H1 (cell line): Measurements from ENCODE around the gene LY6G6F. TPM values are rescaled to one million over a fixed set of nuclear protein-coding genes. Genes with fewer than 3 reads are reported as not detected.

Experiments
- CTCF ChIA-PET: fragments of 300-600 bp; sonication (Branson Sonifier 250); formaldehyde crosslinking; loops from one replicate; lab custom pipeline; 2021; ENCODE audit not compliant: partially characterized antibody; lab: Charles Lee
- POLR2A ChIA-PET: fragments of 300-600 bp; sonication (Branson Sonifier 250); formaldehyde crosslinking; loops from one replicate; lab custom pipeline; 2021; ENCODE audit warnings: inconsistent platforms; ENCODE audit not compliant: partially characterized antibody; lab: Charles Lee
- DNase-seq, 2 experiments: peaks; one replicate each; pipeline versions ENCODE4 v3.0.0 to v3.0.0-alpha.2; 2010 to 2022; ENCODE audit warnings: low spot score in 2 of 2, low read depth in 1 of 2, mixed read lengths in 1 of 2
- FAIRE-seq: peaks from 2 replicates; lab custom pipeline; 2011; peaks lifted over from hg19 to GRCh38; lab: Jason Lieb, UNC
- H2AFZ ChIP-seq: 2 replicates; pipeline ENCODE4 v1.8.1; 2012; ENCODE audit warnings: low read length, inconsistent platforms
- H2AK5ac ChIP-seq: 2 replicates; pipeline ENCODE4 v1.6.1; 2013; ENCODE audit warnings: low read depth, low read length
- H2BK120ac ChIP-seq: replicated peaks from 2 replicates; pipeline ENCODE3; 2013; ENCODE audit warnings: low read depth, low read length, inconsistent platforms
- H2BK12ac ChIP-seq: 2 replicates; pipeline ENCODE4 v1.6.1; 2013; ENCODE audit warnings: low read depth, low read length
- H2BK15ac ChIP-seq: 2 replicates; pipeline ENCODE4 v1.6.1; 2013; ENCODE audit warnings: low read length
- H2BK20ac ChIP-seq: 2 replicates; pipeline ENCODE4 v1.6.1; 2013; ENCODE audit warnings: low read length
- H2BK5ac ChIP-seq: 2 replicates; pipeline ENCODE4 v1.6.1; 2013; ENCODE audit warnings: low read depth, low read length
- H3K14ac ChIP-seq: 2 replicates; pipeline ENCODE4 v1.6.1; 2013; ENCODE audit warnings: inconsistent platforms; ENCODE audit not compliant: insufficient read length
- H3K18ac ChIP-seq: 2 replicates; pipeline ENCODE4 v1.6.1; 2013; ENCODE audit warnings: low read length; ENCODE audit errors: extremely low read depth
- H3K23ac ChIP-seq: 2 replicates; pipeline ENCODE4 v1.6.1; 2013; ENCODE audit warnings: inconsistent platforms; ENCODE audit not compliant: insufficient read length
- H3K23me2 ChIP-seq: 2 replicates; pipeline ENCODE4 v1.6.1; 2013; ENCODE audit warnings: low read depth, low read length
- H3K27ac ChIP-seq: 2 replicates; pipeline ENCODE4 v1.6.1; 2011; ENCODE audit warnings: low read depth, low read length, inconsistent platforms
- H3K27me3 ChIP-seq, 4 experiments: replicated peaks in 1 of 4; 1 replicate in 1 of 4; 2 replicates in 3 of 4; pipeline versions ENCODE4 v1.6.1 to v1.8.1; 2011 to 2013; ENCODE audit warnings: low read length in 3 of 4, mild to moderate bottlenecking in 3 of 4, inconsistent platforms in 2 of 4, mixed read lengths in 2 of 4, moderate library complexity in 1 of 4; ENCODE audit not compliant: control insufficient read depth in 3 of 4, insufficient read depth in 3 of 4; ENCODE audit errors: extremely low read depth in 1 of 4
- H3K36me3 ChIP-seq, 4 experiments: 2 replicates each; pipeline versions ENCODE4 v1.6.1 to v1.8.1; 2011 to 2013; ENCODE audit warnings: mild to moderate bottlenecking in 4 of 4, low read length in 3 of 4, moderate library complexity in 2 of 4, control low read depth in 1 of 4, inconsistent platforms in 1 of 4; ENCODE audit not compliant: insufficient read depth in 4 of 4, control insufficient read depth in 2 of 4
- H3K4ac ChIP-seq: replicated peaks from 2 replicates; pipeline ENCODE3; 2013; ENCODE audit warnings: low read length, low read depth, mixed read lengths, inconsistent platforms; ENCODE audit not compliant: insufficient read length
- H3K4me1 ChIP-seq, 4 experiments: replicated peaks in 1 of 4; 1 replicate in 1 of 4; 2 replicates in 3 of 4; pipeline versions ENCODE4 v1.6.1 to v1.8.1; 2011 to 2013; ENCODE audit warnings: low read length in 3 of 4, inconsistent platforms in 2 of 4, mixed read lengths in 1 of 4; ENCODE audit not compliant: insufficient read depth in 4 of 4, control insufficient read depth in 3 of 4
- H3K4me2 ChIP-seq, 2 experiments: 2 replicates each; pipeline versions ENCODE4 v1.6.1 to v1.8.1; 2011 to 2013; ENCODE audit warnings: low read depth in 2 of 2, low read length in 2 of 2, control low read depth in 1 of 2, inconsistent platforms in 1 of 2, mild to moderate bottlenecking in 1 of 2; ENCODE audit not compliant: insufficient read depth in 1 of 2
- H3K4me3 ChIP-seq, 4 experiments: fragments of 200-600, 300-600 bp in 1 of 4; sonication (generic), shearing (Covaris generic), sonication (Bioruptor Twin) in 1 of 4; 2 replicates each; pipeline versions ENCODE4 v1.5.1 to v1.8.1; 2011 to 2016; ENCODE audit warnings: low read length in 4 of 4, low read depth in 3 of 4, control low read depth in 2 of 4, inconsistent platforms in 2 of 4, mild to moderate bottlenecking in 2 of 4, mixed read lengths in 1 of 4, moderate library complexity in 1 of 4; ENCODE audit not compliant: insufficient read depth in 2 of 4; ENCODE audit errors: extremely low read depth in 1 of 4
- H3K56ac ChIP-seq: replicated peaks from 2 replicates; pipeline ENCODE3; 2013; ENCODE audit warnings: low read depth, mild to moderate bottlenecking, mixed read lengths, low read length, inconsistent platforms; ENCODE audit not compliant: insufficient read length
- H3K79me1 ChIP-seq: 2 replicates; pipeline ENCODE4 v1.6.1; 2013; ENCODE audit warnings: low read depth, low read length, control low read depth
- H3K79me2 ChIP-seq, 2 experiments: 2 replicates each; pipeline versions ENCODE4 v1.6.1 to v1.8.1; 2012 to 2013; ENCODE audit warnings: low read length in 2 of 2, mild to moderate bottlenecking in 2 of 2, inconsistent platforms in 1 of 2; ENCODE audit not compliant: insufficient read depth in 2 of 2, control insufficient read depth in 1 of 2
- H3K9ac ChIP-seq, 4 experiments: replicated peaks in 1 of 4; 1 replicate in 1 of 4; 2 replicates in 3 of 4; pipeline versions ENCODE4 v1.6.1 to v1.8.1; 2011 to 2013; ENCODE audit warnings: low read depth in 3 of 4, low read length in 3 of 4, control low read depth in 2 of 4, mild to moderate bottlenecking in 2 of 4, moderate library complexity in 2 of 4, inconsistent platforms in 1 of 4; ENCODE audit errors: extremely low read depth in 1 of 4
- H3K9me3 ChIP-seq, 2 experiments: 2 replicates each; pipeline versions ENCODE4 v1.6.1 to v1.8.1; 2012 to 2013; ENCODE audit warnings: mild to moderate bottlenecking in 2 of 2, moderate library complexity in 2 of 2, control low read depth in 1 of 2, inconsistent platforms in 1 of 2, low read depth in 1 of 2, low read length in 1 of 2, mixed read lengths in 1 of 2; ENCODE audit not compliant: insufficient read depth in 2 of 2
- H4K20me1 ChIP-seq, 2 experiments: replicated peaks in 1 of 2; 2 replicates each; pipeline versions ENCODE3 to v1.8.1; 2011 to 2013; ENCODE audit warnings: inconsistent platforms in 2 of 2, low read length in 2 of 2, mild to moderate bottlenecking in 1 of 2; ENCODE audit not compliant: insufficient read depth in 2 of 2, control insufficient read depth in 1 of 2
- H4K5ac ChIP-seq: 2 replicates; pipeline ENCODE4 v1.6.1; 2013; ENCODE audit warnings: low read length, low read depth, mixed read lengths, inconsistent platforms; ENCODE audit not compliant: insufficient read length
- H4K8ac ChIP-seq: 2 replicates; pipeline ENCODE4 v1.8.0; 2013; ENCODE audit warnings: mild to moderate bottlenecking, moderate library complexity, low read length, inconsistent platforms; ENCODE audit not compliant: insufficient read depth; ENCODE audit errors: extremely low read depth
- H4K91ac ChIP-seq: replicated peaks from 2 replicates; pipeline ENCODE3; 2013; ENCODE audit warnings: low read length, mixed read lengths, inconsistent platforms; ENCODE audit not compliant: insufficient read length
- ASH2L ChIP-seq: fragments of 200-600, 300-600 bp; sonication (generic); IDR thresholded peaks from one replicate; pipeline ENCODE4 v1.7.1; 2017; ENCODE audit warnings: low read length
- CBX5 ChIP-seq: fragments of 300-800, 300-1000 bp; sonication (generic); IDR thresholded peaks from 2 replicates; pipeline ENCODE4 v1.7.1; 2016; ENCODE audit warnings: antibody characterized with exemption, low read length, low read depth
- RFX5 ChIP-seq: IDR thresholded peaks from 2 replicates; pipeline ENCODE4 v1.6.1; 2011; ENCODE audit warnings: low read depth, low read length, improper control_type of control experiment, borderline replicate concordance
- TEAD4 ChIP-seq: IDR thresholded peaks from 2 replicates; pipeline ENCODE4 v1.6.1; 2012; ENCODE audit warnings: low read depth, low read length, inconsistent platforms, mixed read lengths
- YY1 ChIP-seq: IDR thresholded peaks from 2 replicates; pipeline ENCODE4 v1.6.1; 2011; ENCODE audit warnings: low read depth, mild to moderate bottlenecking, low read length
- WGBS, 2 experiments: shearing (Covaris generic) in 1 of 2; methylation state at CpG; one replicate each; pipeline versions ENCODE4 v1.1.6 to v1.1.7; 2013 to 2015; ENCODE audit warnings: low lambda C conversion rate in 2 of 2, mixed read lengths in 2 of 2, inconsistent platforms in 1 of 2, low coverage in 1 of 2, missing lambda C conversion rate in 1 of 2; ENCODE audit not compliant: insufficient replicate concordance in 2 of 2, insufficient coverage in 1 of 2, insufficient read length in 1 of 2; ENCODE audit errors: extremely low coverage in 1 of 2, missing lambda C conversion rate in 1 of 2; 5-methylcytosine and 5-hydroxymethylcytosine counted together
- polyA plus RNA-seq, 7 experiments: library from polyadenylated mRNA; depleted of rRNA in 3 of 7; stranded (reverse) in 5 of 7; unstranded in 2 of 7; fragments of >200 nt in 5 of 7; fragments of 200-250 nt in 2 of 7; gene quantifications; 1 replicate in 5 of 7; 2 replicates in 1 of 7; 4 replicates in 1 of 7; pipeline versions ENCODE4 v1.2.1 to v1.2.3, GENCODE V29; 2011 to 2013; ENCODE audit warnings: missing spikeins in 2 of 7, mixed read lengths in 2 of 7
- total RNA-seq: library from RNA; stranded (reverse); fragmentation: NEBNext Ultra II Directional; extraction: Animal tissue kit (Norgen Biotek cat#: 25700); gene quantifications from 2 replicates; pipeline ENCODE4 v1.2.1, GENCODE V29; 2021
- TF ChIP-seq, protein P1 (sequence below): IDR thresholded peaks from 2 replicates; pipeline ENCODE4 v1.6.1; 2012; ENCODE audit warnings: inconsistent platforms

LY6G6F gene
- total and polyA plus RNA-seq, 2 of the 8 experiments (the other 6 are each of a cell fraction or from before 2014, with no cell fraction given) = not detected

- no peak overlapping the region for H2AK5ac ChIP-seq
- H2AFZ ChIP-seq = no peak overlapping the region
- no peak overlapping the region for H3K18ac ChIP-seq
- H2BK20ac ChIP-seq = no peak overlapping the region
- no peak overlapping the region for H4K8ac ChIP-seq
- no peak for FAIRE-seq
- H4K20me1 ChIP-seq = peaks cover 4 to 5% of the 10 kb centered on the region in 2 experiments
- no peak overlapping the region for H2BK120ac ChIP-seq
- ChIA-PET CTCF (interaction anchor here (0.6 to 3.1 kb wide), 7 partner anchors 33 to 64 kb away, joined by 3 to 12 read pairs (median 4); partner anchors contain the start of gene VARS1), POLR2A (interaction anchor here (0.6 to 4.2 kb wide), 9 partner anchors 8 to 104 kb away, joined by 3 to 57 read pairs (median 5); partner anchors contain the start of genes GPANK1, HSPA1B, MPIG6B and MSH5)
- H3K14ac ChIP-seq = no peak overlapping the region
- DNase-seq = no peak
- no peak overlapping the region for H3K4me2 ChIP-seq
- H4K5ac ChIP-seq = no peak overlapping the region
- H3K56ac ChIP-seq = no peak overlapping the region
- H3K79me2 ChIP-seq = peaks cover 0 to 26% of the 10 kb centered on the region in 2 experiments; a peak in 2 of 4 replicates
- H3K27ac ChIP-seq = no peak overlapping the region
- H3K36me3 ChIP-seq = peaks cover 10 to 37% (median 29%) of the 10 kb centered on the region in 4 experiments
- H3K9ac ChIP-seq = no peak overlapping the region; a peak in 2 of 7 replicates
- H3K23me2 ChIP-seq = peaks cover 19% of the 10 kb centered on the region
- H3K4me1 ChIP-seq = peaks cover 15 to 24% (median 16%) of the 10 kb centered on the region in 4 experiments
- H3K4ac ChIP-seq = no peak overlapping the region
- H4K91ac ChIP-seq = no peak overlapping the region
- H3K79me1 ChIP-seq = peaks cover 11% of the 10 kb centered on the region; the same call in 1 of the 2 replicates
- H3K4me3 ChIP-seq = no peak overlapping the region
- H2BK15ac ChIP-seq = no peak overlapping the region
- no peak overlapping the region for H2BK12ac ChIP-seq
- no peaks in the 10 kb centered on the region for H3K27me3 ChIP-seq
- no peaks in the 10 kb centered on the region for H3K9me3 ChIP-seq
- H2BK5ac ChIP-seq = no peak overlapping the region
- no peak overlapping the region for H3K23ac ChIP-seq
- WGBS, 2 experiments = 93% methylated on average over 3 of the region's 3 CpGs; no CpG with 5 or more reads in 1 of the 2 experiments
- no peak for TF ChIP-seq CBX5
- TF ChIP-seq YY1 = no peak
- TF ChIP-seq, protein P1, sequence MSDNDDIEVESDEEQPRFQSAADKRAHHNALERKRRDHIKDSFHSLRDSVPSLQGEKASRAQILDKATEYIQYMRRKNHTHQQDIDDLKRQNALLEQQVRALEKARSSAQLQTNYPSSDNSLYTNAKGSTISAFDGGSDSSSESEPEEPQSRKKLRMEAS = no peak
- no peak for TF ChIP-seq ASH2L
- no peak for TF ChIP-seq RFX5
- TF ChIP-seq TEAD4 = no peak
Observed at GRCh38 chr6:31732029-31732428, 25.4 kb downstream of the LY6G6F start.
